SW 1271 (cell line): Measurements from ENCODE around the gene AP1M2.
"Not testable (repeated sequence)": the region's sequence is repeated elsewhere in the genome, so short reads cannot be mapped to it uniquely, and the experiment has no call there.

Source experiments
- DNase-seq, 2 experiments: peaks; one replicate each; lab custom pipeline; 2025; lab: John Stamatoyannopoulos, UW

AP1M2 gene

GRCh38 chr19:10601999-10602329, 14.9 kb upstream of the AP1M2 start:
- DNase-seq, result no peak

- DNase-seq, result no peak
Observed at GRCh38 chr19:10600149-10600548, 13.0 kb upstream of the AP1M2 start.

- no peak for DNase-seq
Observed at GRCh38 chr19:10593820-10594637, 6.9 kb upstream of the AP1M2 start.

- DNase-seq, result no peak
Observed at GRCh38 chr19:10593148-10593547, 6.0 kb upstream of the AP1M2 start.

GRCh38 chr19:10587839-10588150, 683 bp upstream of the AP1M2 start:
- DNase-seq, result no peak

- DNase-seq, result no peak
Observed at GRCh38 chr19:10586396-10586795, 716 bp downstream of the AP1M2 start.

GRCh38 chr19:10583036-10583776, 3.9 kb downstream of the AP1M2 start:
- no peak for DNase-seq

GRCh38 chr19:10582091-10582490, 5.0 kb downstream of the AP1M2 start:
- DNase-seq, result no peak

- peak; percentile 49 to 89 for DNase-seq
Observed at GRCh38 chr19:10580979-10581631, 6.0 kb downstream of the AP1M2 start.

- no peak for DNase-seq
Observed at GRCh38 chr19:10577951-10578350, 9.2 kb downstream of the AP1M2 start.

GRCh38 chr19:10575011-10575716, 11.9 kb downstream of the AP1M2 start:
- DNase-seq, result no peak

- no peak for DNase-seq
Observed at GRCh38 chr19:10574462-10574861, 12.7 kb downstream of the AP1M2 start.

- DNase-seq, result not testable (repeated sequence)
Observed at GRCh38 chr19:10573793-10574192, 13.3 kb downstream of the AP1M2 start.

GRCh38 chr19:10568826-10569651, 18.1 kb downstream of the AP1M2 start, which contains the start of gene CDKN2D:
Gene CDKN2D, minus strand, starts transcription at chr19:10568979. Its CDS starts 326 bp downstream, at chr19:10568653.
- peak; percentile 95 to 99 for DNase-seq

- peak in 1 of 2 experiments; percentile 56 for DNase-seq
Observed at GRCh38 chr19:10568062-10568825, 18.9 kb downstream of the AP1M2 start.

- DNase-seq, result no peak
Observed at GRCh38 chr19:10567656-10568055, 19.5 kb downstream of the AP1M2 start.

- DNase-seq, result no peak
Observed at GRCh38 chr19:10566658-10567410, 20.3 kb downstream of the AP1M2 start.

- no peak for DNase-seq
Observed at GRCh38 chr19:10566408-10566657, 20.8 kb downstream of the AP1M2 start.

GRCh38 chr19:10565567-10566407, 21.3 kb downstream of the AP1M2 start, which contains the start of gene KRI1:
Gene KRI1, minus strand, starts transcription at chr19:10566010. Its CDS starts 11 bp downstream, at chr19:10565999.
- peak; percentile 85 to 97 for DNase-seq
